Left kidney (tissue), 8 donors: ENCODE data around the gene GNAL. TPM values are rescaled to one million over a fixed set of nuclear protein-coding genes. Genes with fewer than 3 reads are reported as not detected.
A peak's percentile ranks its signal among the peaks of the same experiment; 100 is the strongest.
"Not testable (repeated sequence)": the region's sequence is repeated elsewhere in the genome, so short reads cannot be mapped to it uniquely, and the experiment has no call there.

ENCODE experiments used
- DNase-seq: peaks from one replicate; pipeline ENCODE4 v3.0.0-alpha.2; 2013
- long read RNA-seq, 8 donors: transcript quantifications; one replicate each; lab custom pipeline, GENCODE V29; 2026
- polyA plus RNA-seq: library from polyadenylated mRNA; unstranded; fragments of 120-200 nt; gene quantifications from one replicate; pipeline ENCODE4 v1.2.1, GENCODE V29; 2013; ENCODE audit not compliant: insufficient read length

GNAL gene
- polyA plus RNA-seq: 4.9 TPM
- long read RNA-seq, donor 1: 0 reads
- long read RNA-seq, donor 2: 0 reads
- long read RNA-seq, donor 3: 0 reads
- long read RNA-seq, donor 4: 0 reads
- long read RNA-seq, donor 5: 0 reads
- long read RNA-seq, donor 6, full-length matches to known transcripts: 1 of 1 reads
- long read RNA-seq, donor 6, partial matches to known transcripts: 0 of 1 reads
- long read RNA-seq, donor 6, other reads (novel, unspliced or antisense): 0 of 1 reads
- long read RNA-seq, donor 7, full-length matches to known transcripts: 1 of 1 reads
- long read RNA-seq, donor 7, partial matches to known transcripts: 0 of 1 reads
- long read RNA-seq, donor 7, other reads (novel, unspliced or antisense): 0 of 1 reads
- long read RNA-seq, donor 8: 0 reads

- DNase-seq: peak; percentile 80
These were observed at the start of gene GNAL for GRCh38 chr18:11688972-11689668. Gene GNAL, plus strand, starts transcription at chr18:11689264. Its CDS starts 300 bp downstream, at chr18:11689564.

- DNase-seq: not testable (repeated sequence)
These were observed 41.8 kb upstream of the GNAL start for GRCh38 chr18:11647310-11647709.

- DNase-seq: not testable (repeated sequence)
These were observed 41.3 kb upstream of the GNAL start for GRCh38 chr18:11647804-11648203.

- no peak for DNase-seq
These were observed 39.2 kb upstream of the GNAL start for GRCh38 chr18:11649839-11650238.

- no peak for DNase-seq
These were observed 37.2 kb upstream of the GNAL start for GRCh38 chr18:11651899-11652298.

GRCh38 chr18:11653521-11653920 is 35.5 kb upstream of the GNAL start:
- no peak for DNase-seq

GRCh38 chr18:11654736-11655605 is 34.1 kb upstream of the GNAL start:
- DNase-seq: no peak

GRCh38 chr18:11655606-11655932 is 33.5 kb upstream of the GNAL start:
- DNase-seq: no peak

- no peak for DNase-seq
These were observed 31.9 kb upstream of the GNAL start for GRCh38 chr18:11657152-11657551.

GRCh38 chr18:11657554-11657953 is 31.5 kb upstream of the GNAL start:
- no peak for DNase-seq

GRCh38 chr18:11658019-11658418 is 31.0 kb upstream of the GNAL start:
- no peak for DNase-seq

GRCh38 chr18:11658989-11659388 is 30.1 kb upstream of the GNAL start:
- no peak for DNase-seq

GRCh38 chr18:11660691-11661090 is 28.4 kb upstream of the GNAL start:
- DNase-seq: no peak

GRCh38 chr18:11661430-11661829 is 27.6 kb upstream of the GNAL start:
- DNase-seq: no peak

- no peak for DNase-seq
These were observed 25.5 kb upstream of the GNAL start for GRCh38 chr18:11663439-11664029.

- DNase-seq: no peak
These were observed 24.8 kb upstream of the GNAL start for GRCh38 chr18:11664286-11664685.

GRCh38 chr18:11665146-11665545 is 23.9 kb upstream of the GNAL start:
- no peak for DNase-seq

- DNase-seq: no peak
These were observed 23.5 kb upstream of the GNAL start for GRCh38 chr18:11665587-11665986.

- no peak for DNase-seq
These were observed 22.9 kb upstream of the GNAL start for GRCh38 chr18:11666176-11666575.

- DNase-seq: no peak
These were observed 22.2 kb upstream of the GNAL start for GRCh38 chr18:11666831-11667230.

- DNase-seq: no peak
These were observed 21.5 kb upstream of the GNAL start for GRCh38 chr18:11667578-11667977.

- DNase-seq: no peak
These were observed 20.5 kb upstream of the GNAL start for GRCh38 chr18:11668441-11669169.
